BJ (cell line): ENCODE measurements around the gene PSG11. TPM values are rescaled to one million over a fixed set of nuclear protein-coding genes. Genes with fewer than 3 reads are reported as not detected.
A peak's percentile ranks its signal among the peaks of the same experiment; 100 is the strongest.
"Not testable (repeated sequence)": the region's sequence is repeated elsewhere in the genome, so short reads cannot be mapped to it uniquely, and the experiment has no call there.

Source experiments
- CTCF ChIA-PET: fragments of 350-600 bp; formaldehyde crosslinking; extraction: SDS; loops from one replicate; lab custom pipeline; 2021; ENCODE audit warnings: antibody characterized with exemption, inconsistent platforms; lab: Yijun Ruan, JAX
- POLR2A ChIA-PET: fragments of 300-600 bp; sonication (Branson Sonifier 250); formaldehyde crosslinking; extraction: SDS; loops from one replicate; lab custom pipeline; 2021; ENCODE audit warnings: antibody characterized with exemption; lab: Charles Lee
- DNase-seq: peaks from one replicate; pipeline ENCODE4 v3.0.0-alpha.2; 2011; ENCODE audit warnings: low read depth
- H3K27me3 ChIP-seq: 2 replicates; pipeline ENCODE4 v1.6.0; 2011; ENCODE audit warnings: low read length; ENCODE audit not compliant: control insufficient read depth, insufficient read depth
- H3K36me3 ChIP-seq: 2 replicates; pipeline ENCODE4 v1.5.1; 2011; ENCODE audit warnings: low read length; ENCODE audit not compliant: control insufficient read depth, insufficient read depth
- H3K4me3 ChIP-seq: 2 replicates; pipeline ENCODE4 v1.5.1; 2011; ENCODE audit warnings: low read depth, mild to moderate bottlenecking, control low read depth, low read length
- CTCF ChIP-seq: IDR thresholded peaks from 2 replicates; pipeline ENCODE4 v1.5.1; 2011; ENCODE audit warnings: low read depth, mild to moderate bottlenecking, control low read depth, inconsistent platforms, low read length, moderate library complexity; ENCODE audit not compliant: insufficient read depth
- polyA plus RNA-seq: library from polyadenylated mRNA; depleted of rRNA; stranded (reverse); fragments of >200 nt; gene quantifications from 2 replicates; pipeline ENCODE4 v1.2.3, GENCODE V29; 2011

PSG11 gene
- polyA plus RNA-seq, 1 experiment = 0.80 TPM

- Histone ChIP-seq H3K27me3 (no peaks in the 10 kb centered on the region), H3K4me3 (no peak overlapping the region), H3K36me3 (no peaks in the 10 kb centered on the region)
- ChIA-PET CTCF (no interaction called here), POLR2A (no interaction called here)
- DNase-seq = no peak
- TF ChIP-seq CTCF = no peak
These were observed 2.6 kb upstream of the PSG11 start for GRCh38 chr19:43028866-43029265.

- TF ChIP-seq CTCF = peak; percentile 36
- DNase-seq, CTCF ChIA-PET, H3K4me3 ChIP-seq, H3K36me3 ChIP-seq, H3K27me3 ChIP-seq, POLR2A ChIA-PET: not testable (repeated sequence)
These were observed 1.7 kb upstream of the PSG11 start for GRCh38 chr19:43027985-43028384.

- DNase-seq, H3K36me3 ChIP-seq, H3K4me3 ChIP-seq, POLR2A ChIA-PET, CTCF ChIA-PET, H3K27me3 ChIP-seq: not testable (repeated sequence)
These were observed 792 bp upstream of the PSG11 start for GRCh38 chr19:43027061-43027460.

- not testable (repeated sequence) for H3K4me3 ChIP-seq, H3K36me3 ChIP-seq, H3K27me3 ChIP-seq
- DNase-seq = peak; percentile 92
- POLR2A ChIA-PET = interaction anchor here (0.6 to 1.5 kb wide), 2 partner anchors 17 to 262 kb away, joined by 4 read pairs; no protein-coding TSS in a partner anchor
- CTCF ChIA-PET = interaction anchor here (1.1 kb wide), 1 partner anchor 79 kb away, joined by 3 read pairs; no protein-coding TSS in a partner anchor
These were observed 4.2 kb downstream of the PSG11 start for GRCh38 chr19:43022098-43022497.

- H3K4me3 ChIP-seq, H3K36me3 ChIP-seq, H3K27me3 ChIP-seq: not testable (repeated sequence)
- CTCF ChIA-PET = interaction anchor here (0.8 to 1.1 kb wide), 2 partner anchors 58 to 79 kb away, joined by 3 read pairs; no protein-coding TSS in a partner anchor
- POLR2A ChIA-PET = interaction anchor here (0.6 to 1.5 kb wide), 4 partner anchors 17 to 261 kb away, joined by 3 to 4 read pairs (median 4); no protein-coding TSS in a partner anchor
- DNase-seq = peak; percentile 86
These were observed 4.6 kb downstream of the PSG11 start for GRCh38 chr19:43021629-43022028.

GRCh38 chr19:43019588-43019987, 6.7 kb downstream of the PSG11 start:
- H3K36me3 ChIP-seq, H3K4me3 ChIP-seq, CTCF ChIA-PET, H3K27me3 ChIP-seq, DNase-seq, POLR2A ChIA-PET: not testable (repeated sequence)

- H3K4me3 ChIP-seq, DNase-seq, CTCF ChIA-PET, H3K27me3 ChIP-seq, H3K36me3 ChIP-seq, POLR2A ChIA-PET: not testable (repeated sequence)
These were observed 20.4 kb downstream of the PSG11 start for GRCh38 chr19:43005841-43006240.

- H3K27me3 ChIP-seq, H3K36me3 ChIP-seq, H3K4me3 ChIP-seq, CTCF ChIA-PET: not testable (repeated sequence)
- POLR2A ChIA-PET = interaction anchor here (1.2 kb wide), 1 partner anchor 17 kb away, joined by 4 read pairs; no protein-coding TSS in a partner anchor
- DNase-seq = peak; percentile 39
These were observed 21.4 kb downstream of the PSG11 start for GRCh38 chr19:43004846-43005245.

GRCh38 chr19:43003634-43004033, 22.6 kb downstream of the PSG11 start:
- POLR2A ChIA-PET, H3K36me3 ChIP-seq, H3K4me3 ChIP-seq, DNase-seq, H3K27me3 ChIP-seq, CTCF ChIA-PET: not testable (repeated sequence)

GRCh38 chr19:43002948-43003347, 23.3 kb downstream of the PSG11 start:
- H3K36me3 ChIP-seq, H3K4me3 ChIP-seq, DNase-seq, H3K27me3 ChIP-seq, CTCF ChIA-PET, POLR2A ChIA-PET: not testable (repeated sequence)

- H3K36me3 ChIP-seq, CTCF ChIA-PET, H3K4me3 ChIP-seq, POLR2A ChIA-PET, DNase-seq, H3K27me3 ChIP-seq: not testable (repeated sequence)
These were observed 30.1 kb downstream of the PSG11 start for GRCh38 chr19:42996161-42996560.
